Measurements from ENCODE around the gene GDF9.

DNA sequence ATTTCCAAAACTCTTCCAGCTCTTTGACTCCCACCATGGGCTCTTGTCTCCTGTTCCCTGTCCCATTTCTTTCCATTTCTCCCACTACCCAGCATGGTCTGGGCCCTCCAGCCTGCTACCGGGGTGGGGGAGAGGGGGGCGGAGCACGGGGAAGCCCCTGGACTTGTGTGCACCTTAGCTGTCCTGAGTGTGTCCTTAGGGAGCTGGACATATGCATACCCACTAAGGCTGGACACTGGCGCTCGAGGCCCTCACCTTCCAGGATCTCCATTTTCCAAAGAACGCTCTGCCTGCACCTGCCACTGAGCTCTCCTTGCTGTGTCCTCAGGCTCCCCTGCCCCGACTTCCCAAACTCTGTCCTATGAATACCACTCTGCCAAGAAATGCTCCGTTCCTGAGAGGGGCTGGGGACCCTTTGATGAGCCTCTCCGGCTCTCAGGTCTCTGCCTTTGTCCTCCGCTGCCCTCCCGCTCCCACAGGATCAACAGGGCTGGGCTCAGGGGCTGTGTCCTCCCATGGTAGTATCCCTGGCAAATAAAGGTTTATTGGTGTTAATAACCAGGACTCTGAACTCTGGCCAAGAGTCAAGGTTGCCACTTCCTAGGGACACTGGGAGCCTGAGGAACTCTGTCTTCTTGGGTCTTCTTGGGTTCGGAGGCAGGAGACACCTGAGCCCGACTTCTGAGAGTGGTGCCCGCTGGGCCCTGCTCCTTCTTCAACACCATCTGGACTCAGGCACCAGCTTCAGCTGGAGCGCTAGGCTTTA, 35.0 kb downstream of the GDF9 start:
- TF ChIP-seq, protein P1, sequence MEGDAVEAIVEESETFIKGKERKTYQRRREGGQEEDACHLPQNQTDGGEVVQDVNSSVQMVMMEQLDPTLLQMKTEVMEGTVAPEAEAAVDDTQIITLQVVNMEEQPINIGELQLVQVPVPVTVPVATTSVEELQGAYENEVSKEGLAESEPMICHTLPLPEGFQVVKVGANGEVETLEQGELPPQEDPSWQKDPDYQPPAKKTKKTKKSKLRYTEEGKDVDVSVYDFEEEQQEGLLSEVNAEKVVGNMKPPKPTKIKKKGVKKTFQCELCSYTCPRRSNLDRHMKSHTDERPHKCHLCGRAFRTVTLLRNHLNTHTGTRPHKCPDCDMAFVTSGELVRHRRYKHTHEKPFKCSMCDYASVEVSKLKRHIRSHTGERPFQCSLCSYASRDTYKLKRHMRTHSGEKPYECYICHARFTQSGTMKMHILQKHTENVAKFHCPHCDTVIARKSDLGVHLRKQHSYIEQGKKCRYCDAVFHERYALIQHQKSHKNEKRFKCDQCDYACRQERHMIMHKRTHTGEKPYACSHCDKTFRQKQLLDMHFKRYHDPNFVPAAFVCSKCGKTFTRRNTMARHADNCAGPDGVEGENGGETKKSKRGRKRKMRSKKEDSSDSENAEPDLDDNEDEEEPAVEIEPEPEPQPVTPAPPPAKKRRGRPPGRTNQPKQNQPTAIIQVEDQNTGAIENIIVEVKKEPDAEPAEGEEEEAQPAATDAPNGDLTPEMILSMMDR (IDR thresholded peaks at IDR 0.05), result no peak
- TF ChIP-seq POLR2AphosphoS5 (IDR thresholded peaks at IDR 0.05) (no peak), EP300 (IDR thresholded peaks at IDR 0.05) (no peak), POLR2A (IDR thresholded peaks at IDR 0.05) (no peak)
